NOMO-1 treated with dmso at 0.1 percent for 144 hours (cell line): ENCODE results near the gene ANKRD52.
"Not testable (repeated sequence)": the region's sequence is repeated elsewhere in the genome, so short reads cannot be mapped to it uniquely, and the experiment has no call there.

Source experiments
- DNase-seq: peaks from one replicate; lab custom pipeline; 2025; ENCODE audit not compliant: unreplicated experiment; lab: John Stamatoyannopoulos, UW

Gene ANKRD52

GRCh38 chr12:56216461-56216860, 41.7 kb downstream of the ANKRD52 start:
- no peak for DNase-seq

- no peak for DNase-seq
Observed at GRCh38 chr12:56213878-56214277, 44.3 kb downstream of the ANKRD52 start.

- no peak for DNase-seq
Observed at GRCh38 chr12:56212361-56212760, 45.8 kb downstream of the ANKRD52 start.

DNA sequence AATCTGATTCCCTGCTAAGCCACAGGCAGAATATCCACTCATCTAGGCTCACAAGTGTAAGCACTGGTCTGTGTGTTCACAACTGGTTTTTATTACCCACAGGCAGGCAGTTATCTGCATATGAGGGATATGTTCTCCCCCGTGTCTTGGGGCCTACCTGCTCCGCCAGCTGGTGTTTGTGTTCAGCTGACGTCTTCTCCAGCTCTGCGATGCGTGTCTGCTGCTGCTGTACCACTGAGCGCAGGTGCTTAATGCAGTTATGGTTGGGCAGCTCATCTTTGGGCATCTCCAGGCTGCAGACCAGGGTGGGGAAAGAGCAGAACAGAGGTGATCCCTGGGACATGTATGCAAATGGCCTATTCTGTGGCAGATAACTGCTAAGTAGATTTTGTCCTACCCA, 50.2 kb downstream of the ANKRD52 start:
- no peak for DNase-seq

GRCh38 chr12:56206452-56207166, 51.6 kb downstream of the ANKRD52 start:
- no peak for DNase-seq

GRCh38 chr12:56205445-56205844, 52.7 kb downstream of the ANKRD52 start:
- DNase-seq = no peak

DNA sequence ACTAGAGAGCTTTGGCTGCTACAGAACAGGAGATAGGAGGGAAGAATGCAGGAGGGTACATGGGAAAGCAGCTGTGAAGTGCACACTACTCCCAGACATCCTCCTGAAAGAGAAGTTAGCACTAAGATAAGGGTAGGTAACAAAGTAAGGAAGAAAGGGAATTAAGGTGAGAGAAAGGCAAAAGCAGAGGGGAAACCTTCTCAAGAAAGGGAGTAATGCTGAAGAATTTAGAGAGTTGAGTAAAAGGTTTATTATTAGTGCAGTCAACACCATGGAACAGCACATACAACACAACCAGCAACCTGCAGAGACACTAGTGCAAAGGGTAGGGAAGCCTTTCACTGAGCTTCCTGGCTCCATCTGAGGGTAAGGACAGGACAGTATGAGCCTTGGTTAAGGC, 53.9 kb downstream of the ANKRD52 start:
- no peak for DNase-seq

DNA sequence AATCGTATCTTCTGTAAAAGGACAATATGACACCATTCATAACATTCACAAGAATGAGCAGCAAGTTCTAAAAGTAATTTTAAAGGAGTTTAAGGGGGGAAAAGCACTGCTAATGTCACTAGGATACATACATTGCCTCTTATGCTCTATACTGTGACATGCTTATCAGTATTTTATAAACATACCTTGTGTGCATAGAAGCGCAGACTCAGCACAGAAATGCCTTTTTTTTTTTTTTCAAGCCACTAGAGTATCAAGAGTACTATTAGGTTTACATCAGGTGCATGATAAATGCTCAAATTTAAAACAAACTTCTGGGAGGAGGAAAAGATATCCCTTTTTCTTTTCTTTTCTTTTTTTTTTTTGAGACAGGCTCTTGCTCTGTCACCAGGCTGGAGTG, 55.3 kb downstream of the ANKRD52 start:
- DNase-seq = no peak

DNA sequence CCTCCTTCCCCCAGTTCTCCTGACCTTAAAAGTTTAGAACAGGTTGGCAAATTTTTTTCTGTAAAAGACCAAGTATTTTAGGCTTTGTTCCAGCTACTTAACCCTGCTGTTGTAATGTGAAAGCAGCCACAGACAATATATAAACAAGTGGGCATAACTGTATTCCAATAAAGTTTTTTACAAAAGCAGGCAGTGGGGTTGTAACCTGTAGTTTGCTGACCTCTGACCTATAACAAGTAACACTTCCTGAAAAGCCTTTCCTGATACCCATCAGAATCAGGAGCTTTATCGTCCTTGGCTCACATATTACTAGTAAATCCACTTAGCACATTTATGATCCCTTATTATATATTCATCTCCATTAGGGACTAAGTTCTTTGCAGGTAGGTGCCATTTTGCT, 55.8 kb downstream of the ANKRD52 start:
- no peak for DNase-seq

DNA sequence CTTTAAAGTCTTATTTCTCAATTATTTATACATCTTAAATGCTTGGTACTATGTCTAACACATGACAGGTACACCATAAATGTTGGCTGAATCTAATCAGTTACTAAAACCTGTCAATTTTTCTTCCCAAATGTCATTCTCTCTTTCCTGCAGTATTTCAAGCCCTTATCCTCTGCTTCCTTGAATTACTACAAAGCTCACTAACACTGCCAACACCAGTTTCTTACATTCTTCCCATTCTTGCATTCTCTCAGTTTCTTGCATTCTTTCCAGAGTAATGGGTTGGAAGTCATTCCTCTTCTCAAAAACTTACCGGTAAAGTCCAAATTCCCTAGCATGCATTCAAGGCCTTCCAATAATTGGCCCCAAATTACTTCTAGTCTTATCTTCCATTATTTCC, 59.3 kb downstream of the ANKRD52 start:
- no peak for DNase-seq

DNA sequence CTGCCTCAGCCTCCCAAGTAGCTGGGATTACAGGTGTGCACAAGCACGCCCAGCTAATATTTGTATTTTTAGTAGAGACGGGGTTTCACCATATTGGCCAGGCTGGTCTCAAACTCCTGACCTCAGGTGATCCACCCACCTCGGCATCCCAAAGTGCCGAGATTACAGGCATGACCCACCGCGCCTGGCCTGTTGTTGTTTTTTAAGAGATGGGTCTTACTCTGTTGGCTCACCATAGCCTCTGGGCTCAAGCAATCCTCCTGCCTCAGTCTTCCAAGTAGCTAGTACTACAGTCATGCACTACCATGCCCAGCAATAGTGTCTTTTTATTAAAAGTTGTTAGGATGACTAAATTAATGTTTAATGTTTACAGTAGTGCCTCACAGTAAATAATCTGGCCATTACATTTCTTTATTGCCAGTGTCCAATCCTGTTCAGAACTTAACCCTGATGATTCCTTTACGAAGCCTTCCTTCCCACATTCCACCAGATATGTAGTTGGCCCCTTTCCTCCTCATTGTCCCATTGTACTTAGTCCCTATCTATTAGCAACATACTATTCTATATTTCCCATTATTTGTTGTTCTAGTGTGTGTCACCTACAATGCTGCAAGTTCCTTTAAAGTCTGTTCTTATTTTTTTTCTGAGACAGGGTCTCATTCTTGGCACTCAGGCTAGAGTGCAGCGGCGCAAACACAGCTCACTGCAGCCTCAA, 60.1 kb downstream of the ANKRD52 start:
- no peak for DNase-seq

- not testable (repeated sequence) for DNase-seq
Observed at GRCh38 chr12:56196818-56197550, 61.2 kb downstream of the ANKRD52 start.

DNA sequence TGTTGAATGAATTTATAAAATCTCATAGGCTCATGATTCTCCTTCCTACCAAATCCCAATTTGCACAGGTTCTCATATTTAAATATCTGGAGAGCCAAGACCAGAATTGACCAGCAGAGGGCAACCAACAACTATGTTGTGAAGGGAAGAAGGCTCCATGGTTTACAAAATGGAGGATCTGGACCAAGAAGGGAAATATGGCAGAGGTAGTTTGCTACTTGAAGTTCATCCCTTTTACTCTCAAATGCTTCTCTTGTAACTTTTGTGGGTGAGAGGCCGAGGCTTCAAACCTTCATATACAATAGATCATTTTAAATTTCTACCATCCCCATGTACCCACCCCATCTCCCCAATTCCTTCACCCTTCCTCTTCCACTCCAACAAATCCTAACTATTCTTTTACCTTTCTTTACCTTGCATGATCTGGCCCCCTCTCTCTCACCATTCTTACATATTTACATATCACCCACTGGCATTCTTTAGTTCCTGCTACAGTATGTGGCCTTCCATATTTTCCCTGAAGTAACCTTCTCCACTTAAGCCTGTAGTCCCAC, 65.1 kb downstream of the ANKRD52 start:
- peak; percentile 54 for DNase-seq

- no peak for DNase-seq
Observed at GRCh38 chr12:56192582-56192981, 65.6 kb downstream of the ANKRD52 start.

GRCh38 chr12:56190695-56191155, 67.5 kb downstream of the ANKRD52 start:
- DNase-seq = no peak

DNA sequence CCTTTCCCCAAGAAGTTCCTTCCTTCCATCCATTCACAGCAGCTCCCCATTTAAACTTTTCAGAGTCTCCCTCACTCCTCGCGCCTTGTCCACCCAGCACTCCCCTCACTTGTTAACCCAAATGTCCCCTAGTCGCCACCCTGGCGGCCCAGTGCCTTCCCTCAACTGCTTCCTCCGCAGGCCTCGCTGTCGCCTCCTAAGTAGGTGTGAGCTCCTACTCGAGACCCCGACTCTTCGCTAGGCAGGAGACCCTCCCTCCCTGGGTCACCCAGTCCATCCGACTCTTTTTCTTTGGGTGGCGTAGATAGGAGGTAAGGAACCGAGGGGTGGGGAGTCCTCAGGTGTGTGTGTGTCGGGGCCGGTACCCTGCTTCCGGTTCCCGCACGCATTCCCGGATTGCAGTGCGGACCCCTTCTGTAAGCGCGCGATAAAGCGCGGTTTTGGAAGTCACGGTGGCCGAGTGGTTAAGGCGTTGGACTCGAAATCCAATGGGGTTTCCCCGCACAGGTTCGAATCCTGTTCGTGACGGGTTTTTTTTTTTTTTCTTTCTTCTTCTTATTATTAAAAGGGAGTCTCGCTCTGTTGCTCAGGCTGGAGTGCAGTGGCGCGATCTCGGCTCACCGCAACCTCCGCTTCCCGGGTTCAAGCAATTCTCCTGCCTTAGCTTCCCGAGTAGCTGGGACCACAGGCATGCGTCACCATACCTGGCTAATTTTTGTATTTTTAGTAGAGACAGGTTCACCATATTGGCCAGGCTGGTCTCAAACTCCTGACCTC, 68.1 kb downstream of the ANKRD52 start:
- peak; percentile 52 for DNase-seq

DNA sequence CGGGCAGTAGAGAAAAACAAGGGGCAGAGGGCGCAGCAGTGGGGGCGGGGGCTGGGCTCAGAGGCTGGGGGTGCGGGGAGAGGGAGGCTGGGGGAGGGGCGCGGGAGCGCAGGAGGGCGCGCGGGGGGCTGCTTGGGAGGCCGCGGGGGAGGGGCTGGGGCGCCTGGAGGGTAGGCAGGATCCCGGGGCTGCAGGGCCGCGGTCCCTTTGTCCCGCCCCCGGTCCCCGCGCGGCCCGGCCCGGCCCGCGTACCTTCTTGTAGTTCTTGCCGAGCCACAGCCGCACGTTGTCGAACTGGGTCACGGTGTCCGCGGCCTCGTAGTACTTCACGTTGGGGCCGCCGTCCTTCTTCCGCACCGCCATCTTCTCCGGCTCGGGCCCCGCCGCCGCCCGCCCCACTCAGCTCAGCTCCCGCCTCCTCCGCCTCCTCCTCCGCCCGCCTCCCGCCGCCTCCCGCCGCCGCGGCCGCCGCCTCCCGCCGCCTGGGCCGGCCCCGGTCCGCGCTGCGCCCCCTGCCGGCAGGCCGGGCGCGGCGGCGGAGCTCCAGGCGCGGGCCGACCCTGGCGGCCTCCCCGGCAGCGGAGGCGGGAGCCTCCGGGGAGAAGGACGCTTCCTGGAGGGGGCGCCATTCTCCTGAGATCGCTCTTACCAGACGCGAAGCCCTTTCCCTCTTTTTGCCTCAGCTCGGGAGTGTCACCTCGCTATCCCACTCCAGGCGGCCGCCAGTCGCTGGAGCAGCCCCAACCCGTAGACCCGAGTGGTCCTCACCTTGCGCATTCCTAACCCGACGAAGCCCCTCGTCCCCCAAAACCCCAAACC, 68.9 kb downstream of the ANKRD52 start, which contains the start of gene SMARCC2:
Gene SMARCC2, minus strand, starts transcription at position 385 of the 819 bp plus-strand sequence. Its CDS starts 22 bp downstream, at position 363.
- peak; percentile 77 for DNase-seq

- no peak for DNase-seq
Observed at GRCh38 chr12:56188778-56189098, 69.4 kb downstream of the ANKRD52 start.

DNA sequence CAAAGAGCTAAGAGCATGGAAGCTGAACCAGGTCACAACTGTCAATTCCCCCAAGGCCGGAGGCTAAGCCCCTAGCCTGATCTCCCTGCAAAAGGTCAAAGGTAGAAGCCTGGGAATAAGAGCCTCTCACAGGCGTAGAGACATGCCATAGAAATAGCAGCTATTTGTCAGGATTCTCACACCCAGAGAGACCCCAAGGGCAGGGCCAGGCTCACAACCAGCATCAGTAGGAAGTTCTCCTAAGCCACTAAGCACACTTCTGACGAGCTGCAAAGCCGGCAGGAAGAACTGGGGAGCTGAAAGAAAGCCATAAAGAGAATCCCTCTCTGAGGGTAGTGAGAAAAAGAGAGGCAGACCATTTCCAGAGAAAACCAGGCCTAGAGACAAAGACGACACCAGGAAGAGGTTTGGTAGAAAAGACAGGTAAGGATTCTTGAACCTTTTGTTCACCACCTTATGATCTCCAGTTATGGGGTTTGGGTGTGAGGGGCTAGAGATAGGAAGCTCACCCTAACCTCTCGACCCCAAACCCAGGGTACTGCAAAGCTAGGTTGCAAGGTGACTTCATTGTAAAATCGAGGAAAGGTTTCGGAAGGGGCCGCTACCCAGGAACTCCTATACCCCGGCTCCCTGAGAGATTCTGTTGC, 69.9 kb downstream of the ANKRD52 start:
- no peak for DNase-seq
